HG03066 (cell line): ENCODE results near the gene MICU1.
A peak's percentile ranks its signal among the peaks of the same experiment; 100 is the strongest.

Source experiments
- ATAC-seq: cut with Tn5 transposase; IDR thresholded peaks from one replicate; pipeline ENCODE4 v1.9.1; 2021; ENCODE audit warnings: low read depth; ENCODE audit not compliant: unreplicated experiment

Gene MICU1

GRCh38 chr10:72320676-72321247, 305.1 kb downstream of the MICU1 start:
- ATAC-seq = peak; percentile 69

- peak; percentile 40 for ATAC-seq
These were observed 306.2 kb downstream of the MICU1 start for GRCh38 chr10:72319416-72320254.

- ATAC-seq = no peak
These were observed 307.2 kb downstream of the MICU1 start for GRCh38 chr10:72318418-72319262.
